ENCODE results near the gene TYRP1.

- TF ChIP-seq CTCF (IDR thresholded peaks at IDR 0.05 in 4 of 5, conservative IDR thresholded peaks at IDR 0.05 in 1 of 5), result no peak
- no peak for TF ChIP-seq POLR2A (IDR thresholded peaks at IDR 0.05)
Observed at GRCh38 chr9:12666813-12667212, 26.4 kb upstream of the TYRP1 start.
